Subcutaneous adipose tissue (tissue), 4 donors: ENCODE measurements around the gene RANGAP1. TPM values are rescaled to one million over a fixed set of nuclear protein-coding genes. Genes with fewer than 3 reads are reported as not detected.

Experiments used
- CTCF ChIP-seq: fragments of 450-650 bp; IDR thresholded peaks from one replicate; pipeline ENCODE4 v1.5.1; 2016; ENCODE audit warnings: low read depth, mild to moderate bottlenecking, control low read depth, antibody characterized with exemption, moderate library complexity
- total RNA-seq, 4 donors: library from RNA; depleted of rRNA; stranded (reverse); fragments of >200 nt; gene quantifications; one replicate each; pipeline ENCODE4 v1.1.0, GENCODE V29; 2016

Gene RANGAP1
- total RNA-seq, 4 donors from 2014 or later: 21.0 to 32.8 (median 28.4) TPM

GRCh38 chr22:41280854-41281253 lies 5.1 kb downstream of the RANGAP1 start:
- no peak for TF ChIP-seq CTCF

DNA sequence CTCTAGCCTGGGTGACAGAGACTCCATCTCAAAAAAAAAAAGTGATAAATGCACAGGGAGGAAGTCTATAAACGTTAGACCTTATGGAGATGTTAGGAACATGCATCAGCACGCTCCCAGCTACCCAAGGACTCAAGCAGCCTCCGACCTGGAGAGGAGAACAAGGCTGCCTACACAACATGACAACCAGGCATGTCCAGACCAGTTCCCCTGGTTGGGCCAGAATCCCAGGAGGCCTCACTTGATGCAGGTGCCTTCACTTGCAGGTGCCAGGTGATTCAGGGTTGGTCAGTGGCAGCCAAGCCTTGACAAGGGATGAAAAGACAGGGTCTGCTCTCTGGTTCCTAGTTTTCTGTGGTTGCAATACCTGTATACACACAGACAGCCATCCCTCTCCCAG lies 5.9 kb downstream of the RANGAP1 start:
- no peak for TF ChIP-seq CTCF

GRCh38 chr22:41274856-41275255 lies 11.1 kb downstream of the RANGAP1 start:
- no peak for TF ChIP-seq CTCF

DNA sequence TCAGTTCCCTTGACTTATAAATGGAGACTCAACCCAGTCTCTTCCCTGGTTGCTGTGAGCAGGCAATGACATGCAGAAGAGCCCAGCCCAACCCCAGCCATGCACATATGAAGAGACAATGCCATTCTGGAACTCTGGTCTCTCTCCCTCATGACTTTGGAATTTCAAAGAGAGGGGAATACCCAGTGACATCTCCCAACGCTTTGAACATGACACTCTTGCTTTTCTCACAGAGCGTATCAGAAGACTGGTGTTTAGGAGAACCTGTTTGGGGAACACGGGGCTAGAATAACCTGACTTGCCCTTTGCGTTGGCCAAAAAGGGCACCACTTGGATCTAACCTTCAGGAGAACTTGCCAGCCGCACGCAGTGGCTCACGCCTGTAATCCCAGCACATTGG lies 12.9 kb downstream of the RANGAP1 start:
- TF ChIP-seq CTCF: no peak

DNA sequence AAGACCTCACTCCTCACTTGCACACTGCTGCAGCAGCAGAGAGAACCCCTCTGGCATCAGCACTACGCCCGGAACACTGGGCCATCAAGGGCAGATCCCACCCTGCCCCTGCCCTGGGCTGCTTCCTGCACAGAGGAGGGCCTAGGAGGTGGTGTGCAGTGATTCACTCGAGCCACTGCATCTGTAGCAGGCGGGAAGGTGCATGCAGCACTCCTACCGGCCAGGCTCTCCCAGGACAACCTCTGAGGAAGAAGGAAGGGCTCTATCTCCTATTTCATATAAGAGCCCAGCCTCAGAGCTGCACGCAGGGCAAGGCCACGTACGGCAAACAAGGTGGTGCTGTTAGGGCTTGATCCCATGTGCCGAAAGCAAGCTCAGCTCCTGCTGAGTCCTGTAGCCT lies 14.2 kb downstream of the RANGAP1 start:
- no peak for TF ChIP-seq CTCF

- no peak for TF ChIP-seq CTCF
Measured at GRCh38 chr22:41267958-41268357, 18.0 kb downstream of the RANGAP1 start.

- TF ChIP-seq CTCF: no peak
Measured at GRCh38 chr22:41264408-41264941, 21.5 kb downstream of the RANGAP1 start.
